ENCODE results near the gene GNL1.
A peak's percentile ranks its signal among the peaks of the same experiment; 100 is the strongest.
"Not testable (repeated sequence)": the region's sequence is repeated elsewhere in the genome, so short reads cannot be mapped to it uniquely, and the experiment has no call there.

The GNL1 gene

GRCh38 chr6:30542915-30543314 lies 13.4 kb downstream of the GNL1 start:
- no peak for TF ChIP-seq CTCF (IDR thresholded peaks at IDR 0.05; ENCODE audit: borderline replicate concordance, control extremely low read depth, extremely low read depth, insufficient read depth, missing control alignments)
- no peak for DNase-seq (ENCODE audit: low spot score)
- in situ Hi-C loops (cut with MboI; ENCODE audit: low sequenced_read_pairs, unreplicated experiment) = no loop called here

GRCh38 chr6:30542404-30542725 lies 13.9 kb downstream of the GNL1 start:
- in situ Hi-C loops (cut with MboI; ENCODE audit: low sequenced_read_pairs, unreplicated experiment) = no loop called here
- no peak for DNase-seq (ENCODE audit: low spot score)
- TF ChIP-seq CTCF (IDR thresholded peaks at IDR 0.05; ENCODE audit: borderline replicate concordance, control extremely low read depth, extremely low read depth, insufficient read depth, missing control alignments) = no peak

GRCh38 chr6:30541515-30542403 lies 14.5 kb downstream of the GNL1 start:
- TF ChIP-seq CTCF (IDR thresholded peaks at IDR 0.05; ENCODE audit: borderline replicate concordance, control extremely low read depth, extremely low read depth, insufficient read depth, missing control alignments) = peak; percentile 96

GRCh38 chr6:30537931-30538330 lies 18.4 kb downstream of the GNL1 start:
- no peak for DNase-seq (ENCODE audit: low spot score)
- in situ Hi-C loops (cut with MboI; ENCODE audit: low sequenced_read_pairs, unreplicated experiment) = no loop called here
- no peak for TF ChIP-seq CTCF (IDR thresholded peaks at IDR 0.05; ENCODE audit: borderline replicate concordance, control extremely low read depth, extremely low read depth, insufficient read depth, missing control alignments)

More at GRCh38 chr6:30541515-30542403, 14.5 kb downstream of the GNL1 start:
- in situ Hi-C loops (cut with MboI; ENCODE audit: low sequenced_read_pairs, unreplicated experiment) = no loop called here
- DNase-seq (ENCODE audit: low spot score) = peak; percentile 77

- no peak for DNase-seq (ENCODE audit: low spot score)
- TF ChIP-seq CTCF (IDR thresholded peaks at IDR 0.05; ENCODE audit: borderline replicate concordance, control extremely low read depth, extremely low read depth, insufficient read depth, missing control alignments) = no peak
- in situ Hi-C loops (cut with MboI; ENCODE audit: low sequenced_read_pairs, unreplicated experiment) = loop anchor here (5.0 kb wide), 1 partner anchor 41 kb away; no protein-coding TSS in a partner anchor
Observed at GRCh38 chr6:30533460-30534294, 22.6 kb downstream of the GNL1 start.

GRCh38 chr6:30530014-30530413 lies 26.3 kb downstream of the GNL1 start:
- DNase-seq (ENCODE audit: low spot score) = no peak
- in situ Hi-C loops (cut with MboI; ENCODE audit: low sequenced_read_pairs, unreplicated experiment) = loop anchor here (5.0 kb wide), 1 partner anchor 38 kb away; no protein-coding TSS in a partner anchor
- no peak for TF ChIP-seq CTCF (IDR thresholded peaks at IDR 0.05; ENCODE audit: borderline replicate concordance, control extremely low read depth, extremely low read depth, insufficient read depth, missing control alignments)

GRCh38 chr6:30529349-30529875 lies 26.9 kb downstream of the GNL1 start:
- in situ Hi-C loops (cut with MboI; ENCODE audit: low sequenced_read_pairs, unreplicated experiment) = not testable (repeated sequence)
- DNase-seq (ENCODE audit: low spot score) = peak; percentile 51

- in situ Hi-C loops (cut with MboI; ENCODE audit: low sequenced_read_pairs, unreplicated experiment); DNase-seq (ENCODE audit: low spot score): not testable (repeated sequence)
Observed at GRCh38 chr6:30526444-30526843, 29.8 kb downstream of the GNL1 start.

GRCh38 chr6:30521952-30522351 lies 34.3 kb downstream of the GNL1 start:
- in situ Hi-C loops (cut with MboI; ENCODE audit: low sequenced_read_pairs, unreplicated experiment); DNase-seq (ENCODE audit: low spot score): not testable (repeated sequence)

- DNase-seq (ENCODE audit: low spot score); in situ Hi-C loops (cut with MboI; ENCODE audit: low sequenced_read_pairs, unreplicated experiment): not testable (repeated sequence)
Observed at GRCh38 chr6:30521082-30521481, 35.2 kb downstream of the GNL1 start.

Data from GM13976 (cell line).